Natural killer cell (primary cell): ENCODE measurements around the gene USE1. TPM values are rescaled to one million over a fixed set of nuclear protein-coding genes. Genes with fewer than 3 reads are reported as not detected.
A peak's percentile ranks its signal among the peaks of the same experiment; 100 is the strongest.

Source experiments
- ATAC-seq, 3 donors: fragments of 150-1000 bp in 2 of 3; fragments of 200-7000 bp in 1 of 3; cut with Tn5 transposase; 1 replicate in 1 of 3; 2 replicates in 2 of 3; pipeline ENCODE4 v1.10.0; 2021; ENCODE audit warnings: mild to moderate bottlenecking in 2 of 3, moderate library complexity in 2 of 3
- DNase-seq, 2 donors: peaks; one replicate each; pipeline versions ENCODE4 v3.0.0 to v3.0.0-alpha.2; 2013 to 2021; ENCODE audit warnings: mixed read lengths in 1 of 2
- H3K27ac ChIP-seq: one replicate; pipeline ENCODE4 v1.5.1; 2013; ENCODE audit warnings: mild to moderate bottlenecking, low read length
- H3K27me3 ChIP-seq: one replicate; pipeline ENCODE4 v1.6.1; 2013; ENCODE audit warnings: low read length; ENCODE audit not compliant: control insufficient read depth, insufficient read depth
- H3K36me3 ChIP-seq: one replicate; pipeline ENCODE4 v1.6.1; 2013; ENCODE audit warnings: low read length; ENCODE audit not compliant: control insufficient read depth, insufficient read depth
- H3K4me1 ChIP-seq: one replicate; pipeline ENCODE4 v1.6.1; 2013; ENCODE audit warnings: low read length; ENCODE audit not compliant: control insufficient read depth, insufficient read depth
- H3K4me3 ChIP-seq: one replicate; pipeline ENCODE4 v1.5.1; 2013; ENCODE audit warnings: low read length
- H3K9me3 ChIP-seq: one replicate; pipeline ENCODE4 v1.6.1; 2013; ENCODE audit warnings: low read length; ENCODE audit not compliant: control insufficient read depth, insufficient read depth
- H3K27ac Mint-ChIP-seq, 2 donors: one replicate each; pipeline ENCODE4 v1.8.0; 2022; ENCODE audit warnings: mild to moderate bottlenecking in 2 of 2, mixed read lengths in 2 of 2, moderate library complexity in 1 of 2
- H3K27me3 Mint-ChIP-seq, 2 donors: one replicate each; pipeline ENCODE4 v1.8.0; 2022; ENCODE audit warnings: low read depth in 2 of 2, mixed read lengths in 2 of 2
- H3K36me3 Mint-ChIP-seq: one replicate; pipeline ENCODE4 v1.8.0; 2022; ENCODE audit warnings: mixed read lengths
- H3K4me1 Mint-ChIP-seq, 2 donors: one replicate each; pipeline ENCODE4 v1.8.0; 2022; ENCODE audit warnings: mixed read lengths in 2 of 2
- H3K4me3 Mint-ChIP-seq: one replicate; pipeline ENCODE4 v1.8.0; 2022; ENCODE audit warnings: mild to moderate bottlenecking, moderate library complexity, mixed read lengths
- H3K9me3 Mint-ChIP-seq, 2 donors: one replicate each; pipeline ENCODE4 v1.8.0; 2022; ENCODE audit warnings: mixed read lengths in 2 of 2
- WGBS: methylation state at CpG from one replicate; pipeline ENCODE4 v1.1.7; 2013; ENCODE audit warnings: missing lambda C conversion rate; ENCODE audit not compliant: insufficient coverage; 5-methylcytosine and 5-hydroxymethylcytosine counted together
- intact Hi-C: fragments of 100-400 bp; cut with micrococcal nuclease; formaldehyde crosslinking; loops from one replicate; pipeline ENCODE4 v1.14.2; 2022
- total RNA-seq, 4 donors: library from RNA; stranded (reverse); fragments of 120-200 nt in 1 of 4; gene quantifications; one replicate each; pipeline versions ENCODE4 v1.2.3 to v1.2.4, GENCODE V29; 2013 to 2022
- TF ChIP-seq, protein P1 (sequence below): fragments of 200-600 bp; IDR thresholded peaks from one replicate; pipeline ENCODE4 v1.8.0; 2022; ENCODE audit warnings: antibody characterized with exemption

The USE1 gene
- total RNA-seq, 3 donors from 2014 or later (not counting 1 experiment from before 2014, with no cell fraction given): 16.4 to 21.1 (median 20.9) TPM

DNA sequence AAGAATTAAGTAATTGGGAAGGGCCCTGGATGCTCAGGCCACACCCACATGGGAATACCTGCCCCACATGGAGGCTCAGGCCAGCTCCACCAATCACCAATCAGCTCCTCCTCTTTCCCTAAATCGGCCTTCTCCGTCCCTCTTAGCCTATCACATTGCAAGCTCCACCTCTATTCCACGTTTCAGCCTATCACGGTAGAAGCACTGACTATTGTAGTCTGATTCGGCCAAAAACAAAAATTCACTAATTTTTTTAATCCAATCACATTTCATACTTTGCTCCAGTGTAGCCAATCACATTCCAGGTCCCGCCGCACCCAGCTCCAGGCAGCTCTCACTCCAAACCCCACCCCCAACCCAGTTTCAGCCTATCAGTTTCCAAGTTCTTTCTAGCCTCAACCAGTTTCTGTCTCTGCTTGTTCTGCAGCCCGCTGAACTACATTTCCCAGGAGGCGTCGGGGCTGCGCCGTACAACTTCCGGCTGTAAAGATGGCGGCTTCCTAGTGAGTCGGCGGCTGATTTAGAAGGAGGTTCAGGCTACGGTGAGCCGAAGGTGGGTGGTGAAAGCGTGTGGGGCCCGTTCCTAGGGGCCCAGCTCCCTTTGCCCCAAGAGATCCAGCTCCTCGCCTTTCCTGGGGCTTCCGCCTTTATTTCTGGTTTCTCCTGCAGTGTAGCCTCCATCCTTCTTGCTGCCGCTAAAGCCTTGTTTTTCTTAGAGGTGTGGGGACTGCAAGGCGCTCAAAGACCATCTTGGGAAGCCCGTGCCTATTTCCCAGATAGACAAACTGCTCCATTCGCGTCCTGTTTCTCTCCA is 52.0 kb downstream of the USE1 start, which contains the start of gene BABAM1:
TSS of gene BABAM1 (plus strand) at position 469 of the 814 bp plus-strand sequence. CDS start 1,364 bp downstream, outside the sequence.
- TF ChIP-seq, protein P1, sequence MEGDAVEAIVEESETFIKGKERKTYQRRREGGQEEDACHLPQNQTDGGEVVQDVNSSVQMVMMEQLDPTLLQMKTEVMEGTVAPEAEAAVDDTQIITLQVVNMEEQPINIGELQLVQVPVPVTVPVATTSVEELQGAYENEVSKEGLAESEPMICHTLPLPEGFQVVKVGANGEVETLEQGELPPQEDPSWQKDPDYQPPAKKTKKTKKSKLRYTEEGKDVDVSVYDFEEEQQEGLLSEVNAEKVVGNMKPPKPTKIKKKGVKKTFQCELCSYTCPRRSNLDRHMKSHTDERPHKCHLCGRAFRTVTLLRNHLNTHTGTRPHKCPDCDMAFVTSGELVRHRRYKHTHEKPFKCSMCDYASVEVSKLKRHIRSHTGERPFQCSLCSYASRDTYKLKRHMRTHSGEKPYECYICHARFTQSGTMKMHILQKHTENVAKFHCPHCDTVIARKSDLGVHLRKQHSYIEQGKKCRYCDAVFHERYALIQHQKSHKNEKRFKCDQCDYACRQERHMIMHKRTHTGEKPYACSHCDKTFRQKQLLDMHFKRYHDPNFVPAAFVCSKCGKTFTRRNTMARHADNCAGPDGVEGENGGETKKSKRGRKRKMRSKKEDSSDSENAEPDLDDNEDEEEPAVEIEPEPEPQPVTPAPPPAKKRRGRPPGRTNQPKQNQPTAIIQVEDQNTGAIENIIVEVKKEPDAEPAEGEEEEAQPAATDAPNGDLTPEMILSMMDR: no peak

DNA sequence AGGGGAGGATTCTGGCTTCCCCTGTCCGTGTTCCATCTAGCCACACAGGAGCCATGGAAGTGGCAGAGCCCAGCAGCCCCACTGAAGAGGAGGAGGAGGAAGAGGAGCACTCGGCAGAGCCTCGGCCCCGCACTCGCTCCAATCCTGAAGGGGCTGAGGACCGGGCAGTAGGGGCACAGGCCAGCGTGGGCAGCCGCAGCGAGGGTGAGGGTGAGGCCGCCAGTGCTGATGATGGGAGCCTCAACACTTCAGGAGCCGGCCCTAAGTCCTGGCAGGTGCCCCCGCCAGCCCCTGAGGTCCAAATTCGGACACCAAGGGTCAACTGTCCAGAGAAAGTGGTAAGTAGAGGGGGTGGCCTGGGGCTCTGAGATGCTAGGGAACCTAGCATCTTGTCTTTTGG is 53.6 kb downstream of the USE1 start:
- WGBS: 97% methylated on average over 13 of the region's 13 CpGs

More for the DNA sequence above, 52.0 kb downstream of the USE1 start, which contains the start of gene BABAM1:
- peak within 1 kb of the TSS; percentile 85 for H3K27ac Mint-ChIP-seq
- no peaks in the 10 kb centered on the region for H3K9me3 Mint-ChIP-seq
- no peaks in the 10 kb centered on the region for H3K36me3 Mint-ChIP-seq
- ATAC-seq (peak; percentile 90 to 97 (median 91)), DNase-seq (peak; percentile 86 to 98)
- peaks cover 24% of the 10 kb centered on the region for H3K4me1 ChIP-seq
- H3K36me3 ChIP-seq: peaks cover 17% of the 10 kb centered on the region
- peak within 1 kb of the TSS; percentile 63 for H3K27ac ChIP-seq
- WGBS: 0% methylated on average over 27 of the region's 27 CpGs
- H3K4me3 ChIP-seq: peak within 1 kb of the TSS; percentile 82
- no peaks in the 10 kb centered on the region for H3K9me3 ChIP-seq
- no peaks in the 10 kb centered on the region for H3K27me3 Mint-ChIP-seq
- H3K4me1 Mint-ChIP-seq: peaks cover 15 to 16% of the 10 kb centered on the region in 2 donors
- H3K4me3 Mint-ChIP-seq: peak within 1 kb of the TSS; percentile 88
- no peaks in the 10 kb centered on the region for H3K27me3 ChIP-seq
- intact Hi-C loops: loop anchor here (1.0 to 5.0 kb wide), 3 partner anchors 38 to 70 kb away; partner anchors contain the start of genes GTPBP3, MRPL34 and OCEL1

More for the DNA sequence above, 53.6 kb downstream of the USE1 start:
- intact Hi-C loops: loop anchor here (5.0 kb wide), 1 partner anchor 41 kb away; the partner anchor contains the start of gene OCEL1
- Mint-ChIP-seq H3K36me3 (no peaks in the 10 kb centered on the region), H3K27ac (no peak overlapping the region), H3K9me3 (no peaks in the 10 kb centered on the region), H3K4me3 (peak overlapping the region; percentile 56), H3K4me1 (peaks cover 15 to 16% of the 10 kb centered on the region in 2 donors), H3K27me3 (no peaks in the 10 kb centered on the region)
- H3K9me3 ChIP-seq: no peaks in the 10 kb centered on the region
- peaks cover 24% of the 10 kb centered on the region for H3K4me1 ChIP-seq
- H3K27ac ChIP-seq: no peak overlapping the region
- H3K27me3 ChIP-seq: no peaks in the 10 kb centered on the region
- ATAC-seq: no peak
- TF ChIP-seq, protein P1: no peak
- H3K36me3 ChIP-seq: peaks cover 22% of the 10 kb centered on the region
- no peak for DNase-seq
- H3K4me3 ChIP-seq: no peak overlapping the region

Other genes starting within 250 kb of the USE1 start
- gene CPAMD8, start 188.5 kb upstream of the USE1 start, total RNA-seq: 1 to 10 TPM; 3.6 to 4.9 (median 4.7) TPM
- 10 to 100 TPM; 10.3 to 13.5 (median 10.4) TPM for gene HAUS8, start 139.9 kb upstream of the USE1 start, total RNA-seq
- gene MYO9B, start 139.6 kb upstream of the USE1 start, total RNA-seq: 100 to 1,000 TPM; 321 to 378 (median 365) TPM
- 10 to 100 TPM; 28.1 to 39.1 (median 37.0) TPM for gene OCEL1, start 10.9 kb downstream of the USE1 start, total RNA-seq
- gene NR2F6, start 30.6 kb downstream of the USE1 start, total RNA-seq: 1 to 10 TPM; 1.3 to 4.2 (median 1.8) TPM
- gene USHBP1, start 49.4 kb downstream of the USE1 start, total RNA-seq: not detected
- gene BABAM1, start 52.1 kb downstream of the USE1 start, total RNA-seq: 100 to 1,000 TPM; 106 to 127 (median 106) TPM
- 1 to 10 TPM; 1.3 to 3.6 (median 2.0) TPM for gene ANKLE1, start 66.5 kb downstream of the USE1 start, total RNA-seq
- gene ABHD8, start 88.1 kb downstream of the USE1 start, total RNA-seq: 1 to 10 TPM; 7.5 to 10.0 (median 9.7) TPM
- gene MRPL34, start 90.5 kb downstream of the USE1 start, total RNA-seq: 10 to 100 TPM; 26.9 to 40.8 (median 39.4) TPM
- gene DDA1, start 94.2 kb downstream of the USE1 start, total RNA-seq: 10 to 100 TPM; 32.2 to 42.5 (median 37.7) TPM
- 10 to 100 TPM; 18.5 to 24.7 (median 19.1) TPM for gene ANO8, start 119.5 kb downstream of the USE1 start, total RNA-seq
- gene GTPBP3, start 122.2 kb downstream of the USE1 start, total RNA-seq: 10 to 100 TPM; 21.6 to 33.0 (median 27.7) TPM
- under 1 TPM in 2 of 3 donors, not detected in 1; 0.33 to 0.53 TPM for gene PLVAP, start 162.0 kb downstream of the USE1 start, total RNA-seq
- gene CCDC194, start 178.8 kb downstream of the USE1 start, total RNA-seq: 1 to 10 TPM in 2 of 3 donors, not detected in 1; 2.7 TPM
- 100 to 1,000 TPM in 2 of 3 donors, 10 to 100 TPM in 1; 84.8 to 106 (median 100) TPM for gene BST2, start 190.3 kb downstream of the USE1 start, total RNA-seq
- 10 to 100 TPM; 28.4 to 30.1 (median 29.4) TPM for gene MVB12A, start 204.7 kb downstream of the USE1 start, total RNA-seq
- not detected for gene TMEM221, start 233.3 kb downstream of the USE1 start, total RNA-seq
- not detected for gene NXNL1, start 245.6 kb downstream of the USE1 start, total RNA-seq